MM.1S (cell line): Measurements from ENCODE around the gene EHMT2.

Experiments used
- DNase-seq: peaks from one replicate; pipeline ENCODE4 v3.0.0-alpha.2; 2015
- H2AFZ ChIP-seq: fragments of 300-600 bp; sonication (generic); 2 replicates; pipeline ENCODE4 v1.6.0; 2016; ENCODE audit warnings: antibody characterized with exemption, low read length
- H3F3A ChIP-seq: fragments of 300-600 bp; sonication (generic); 2 replicates; pipeline ENCODE4 v1.6.1; 2016; ENCODE audit warnings: mild to moderate bottlenecking, antibody characterized with exemption, low read length, moderate library complexity, mixed read lengths; ENCODE audit not compliant: insufficient read depth
- H3K27ac ChIP-seq: fragments of 300-600 bp; sonication (generic); 2 replicates; pipeline ENCODE4 v1.5.1; 2016; ENCODE audit warnings: mild to moderate bottlenecking, low read length
- H3K27me3 ChIP-seq: fragments of 300-600 bp; sonication (generic); replicated peaks from 2 replicates; pipeline ENCODE4 v1.6.0; 2016; ENCODE audit warnings: low read length; ENCODE audit not compliant: insufficient read depth
- H3K36me3 ChIP-seq: fragments of 300-600 bp; sonication (generic); replicated peaks from 2 replicates; pipeline ENCODE4 v1.6.1; 2016; ENCODE audit warnings: mild to moderate bottlenecking, low read length, mixed read lengths; ENCODE audit not compliant: insufficient read depth
- H3K4me1 ChIP-seq: fragments of 300-600 bp; sonication (generic); 2 replicates; pipeline ENCODE4 v1.6.1; 2016; ENCODE audit warnings: low read length, mixed read lengths
- H3K4me2 ChIP-seq: fragments of 300-600 bp; sonication (generic); 2 replicates; pipeline ENCODE4 v1.6.0; 2016; ENCODE audit warnings: low read depth, low read length
- H3K4me3 ChIP-seq: fragments of 300-600 bp; sonication (generic); 2 replicates; pipeline ENCODE4 v1.5.1; 2016; ENCODE audit warnings: low read length, mixed read lengths
- H3K79me2 ChIP-seq: fragments of 300-600 bp; sonication (generic); 2 replicates; pipeline ENCODE4 v1.6.1; 2016; ENCODE audit warnings: mixed run types, low read length, mixed read lengths
- H3K9ac ChIP-seq: fragments of 300-600 bp; sonication (generic); 2 replicates; pipeline ENCODE4 v1.6.1; 2016; ENCODE audit warnings: low read length, mixed read lengths
- H3K9me2 ChIP-seq: fragments of 300-600 bp; sonication (generic); replicated peaks from 2 replicates; pipeline ENCODE4 v1.6.1; 2016; ENCODE audit warnings: mild to moderate bottlenecking, low read length, mixed read lengths; ENCODE audit not compliant: insufficient read depth
- H3K9me3 ChIP-seq: fragments of 300-600 bp; sonication (generic); replicated peaks from 2 replicates; pipeline ENCODE4 v1.6.1; 2016; ENCODE audit warnings: mild to moderate bottlenecking, low read length, mixed read lengths; ENCODE audit not compliant: insufficient read depth
- H4K20me1 ChIP-seq: fragments of 300-600 bp; sonication (generic); 2 replicates; pipeline ENCODE4 v1.6.1; 2016; ENCODE audit warnings: mild to moderate bottlenecking, low read length, moderate library complexity, mixed read lengths; ENCODE audit not compliant: insufficient read depth
- CTCF ChIP-seq: fragments of 300-600 bp; sonication (generic); IDR thresholded peaks from 2 replicates; pipeline ENCODE4 v1.5.1; 2016; ENCODE audit warnings: antibody characterized with exemption, low read length, mixed read lengths
- EZH2 ChIP-seq: fragments of 300-600 bp; sonication (generic); optimal IDR thresholded peaks from 2 replicates; pipeline ENCODE3; 2017; ENCODE audit warnings: low read depth, mild to moderate bottlenecking, antibody characterized with exemption, low read length, mixed read lengths
- EZH2phosphoT487 ChIP-seq: fragments of 300-600 bp; sonication (generic); IDR thresholded peaks from 2 replicates; pipeline ENCODE4 v1.6.1; 2018; ENCODE audit warnings: antibody characterized with exemption, low read length

The EHMT2 gene

DNA sequence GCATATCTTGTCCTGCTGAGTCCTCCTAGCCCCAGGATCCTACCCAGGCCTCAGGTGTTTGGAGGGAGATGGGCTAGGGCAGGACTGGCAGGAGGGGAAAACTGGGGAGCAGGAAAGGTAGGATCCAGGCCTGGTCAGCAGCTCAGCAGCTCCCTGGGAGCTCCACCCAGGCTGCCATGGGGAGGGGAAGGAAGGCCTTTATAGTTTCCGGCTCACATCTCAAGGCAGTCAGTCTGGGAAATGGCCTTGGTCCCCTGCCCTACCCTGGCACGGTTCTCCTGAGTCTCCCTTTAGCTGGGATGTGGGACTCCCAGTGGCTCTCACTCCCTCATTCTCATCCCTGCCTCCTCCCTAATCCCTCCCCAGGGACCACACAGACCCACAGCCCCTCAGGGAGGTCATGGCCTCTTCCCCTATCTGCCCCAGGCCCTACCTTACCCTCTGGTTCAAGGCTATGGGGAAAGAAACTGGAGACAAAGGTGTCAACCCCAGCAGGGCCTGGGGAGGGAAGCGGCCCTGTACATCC is 20.3 kb downstream of the EHMT2 start:
- no peak overlapping the region for H3K9ac ChIP-seq
- H3K36me3 ChIP-seq: no peaks in the 10 kb centered on the region
- no peak overlapping the region for H3K4me3 ChIP-seq
- H3K9me2 ChIP-seq: no peaks in the 10 kb centered on the region
- H3K4me1 ChIP-seq: no peaks in the 10 kb centered on the region
- TF ChIP-seq EZH2 (no peak), CTCF (no peak), EZH2phosphoT487 (no peak)
- no peaks in the 10 kb centered on the region for H3F3A ChIP-seq
- H2AFZ ChIP-seq: no peak overlapping the region
- no peaks in the 10 kb centered on the region for H3K9me3 ChIP-seq
- no peak overlapping the region for H3K27ac ChIP-seq
- no peaks in the 10 kb centered on the region for H3K27me3 ChIP-seq
- H4K20me1 ChIP-seq: no peaks in the 10 kb centered on the region
- no peak overlapping the region for H3K4me2 ChIP-seq
- H3K79me2 ChIP-seq: no peaks in the 10 kb centered on the region
- no peak for DNase-seq

DNA sequence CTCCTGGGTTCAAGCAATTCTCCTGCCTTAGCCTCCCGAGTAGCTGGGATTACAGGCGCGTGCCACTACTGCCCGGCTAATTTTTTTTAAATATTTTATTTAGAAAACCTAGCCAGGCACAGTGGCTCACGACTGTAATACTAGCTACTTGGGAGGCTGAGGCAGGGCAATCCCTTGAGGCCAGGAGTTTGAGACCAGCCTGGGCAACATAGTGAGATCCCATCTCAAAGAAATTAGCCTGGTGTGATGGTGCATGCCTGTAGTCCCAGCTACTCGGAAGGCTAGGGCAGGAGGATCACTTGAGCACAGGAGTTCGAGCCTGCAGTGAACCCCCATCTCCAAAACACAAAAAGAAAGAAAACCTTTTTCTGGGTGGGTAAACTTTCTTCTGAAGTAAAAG is 21.1 kb downstream of the EHMT2 start:
- no peak for DNase-seq

GRCh38 chr6:31875877-31876276 is 21.6 kb downstream of the EHMT2 start:
- no peak overlapping the region for H2AFZ ChIP-seq
- no peaks in the 10 kb centered on the region for H3K36me3 ChIP-seq
- H3K9me3 ChIP-seq: no peaks in the 10 kb centered on the region
- H3K4me2 ChIP-seq: no peak overlapping the region
- no peaks in the 10 kb centered on the region for H3F3A ChIP-seq
- no peaks in the 10 kb centered on the region for H3K9me2 ChIP-seq
- TF ChIP-seq EZH2 (no peak), CTCF (no peak), EZH2phosphoT487 (no peak)
- no peak for DNase-seq
- peaks cover 4% of the 10 kb centered on the region; the same call in 1 of the 2 replicates for H3K27me3 ChIP-seq
- no peaks in the 10 kb centered on the region for H4K20me1 ChIP-seq
- no peak overlapping the region for H3K27ac ChIP-seq
- H3K4me3 ChIP-seq: no peak overlapping the region
- H3K9ac ChIP-seq: no peak overlapping the region
- H3K4me1 ChIP-seq: no peaks in the 10 kb centered on the region
- H3K79me2 ChIP-seq: no peaks in the 10 kb centered on the region

More for the DNA sequence above, 21.1 kb downstream of the EHMT2 start:
- Histone ChIP-seq H3K4me3 (no peak overlapping the region), H3K27ac (no peak overlapping the region), H2AFZ (no peak overlapping the region), H3F3A (no peaks in the 10 kb centered on the region), H3K9me3 (no peaks in the 10 kb centered on the region), H3K9ac (no peak overlapping the region), H3K27me3 (no peaks in the 10 kb centered on the region; the same call in 1 of the 2 replicates), H3K79me2 (no peaks in the 10 kb centered on the region), H4K20me1 (no peaks in the 10 kb centered on the region), H3K4me1 (no peaks in the 10 kb centered on the region), H3K36me3 (no peaks in the 10 kb centered on the region), H3K9me2 (no peaks in the 10 kb centered on the region), H3K4me2 (no peak overlapping the region)
- TF ChIP-seq EZH2phosphoT487 (no peak), CTCF (no peak)
